ENCODE measurements around the gene ADAD2.

The ADAD2 gene

DNA sequence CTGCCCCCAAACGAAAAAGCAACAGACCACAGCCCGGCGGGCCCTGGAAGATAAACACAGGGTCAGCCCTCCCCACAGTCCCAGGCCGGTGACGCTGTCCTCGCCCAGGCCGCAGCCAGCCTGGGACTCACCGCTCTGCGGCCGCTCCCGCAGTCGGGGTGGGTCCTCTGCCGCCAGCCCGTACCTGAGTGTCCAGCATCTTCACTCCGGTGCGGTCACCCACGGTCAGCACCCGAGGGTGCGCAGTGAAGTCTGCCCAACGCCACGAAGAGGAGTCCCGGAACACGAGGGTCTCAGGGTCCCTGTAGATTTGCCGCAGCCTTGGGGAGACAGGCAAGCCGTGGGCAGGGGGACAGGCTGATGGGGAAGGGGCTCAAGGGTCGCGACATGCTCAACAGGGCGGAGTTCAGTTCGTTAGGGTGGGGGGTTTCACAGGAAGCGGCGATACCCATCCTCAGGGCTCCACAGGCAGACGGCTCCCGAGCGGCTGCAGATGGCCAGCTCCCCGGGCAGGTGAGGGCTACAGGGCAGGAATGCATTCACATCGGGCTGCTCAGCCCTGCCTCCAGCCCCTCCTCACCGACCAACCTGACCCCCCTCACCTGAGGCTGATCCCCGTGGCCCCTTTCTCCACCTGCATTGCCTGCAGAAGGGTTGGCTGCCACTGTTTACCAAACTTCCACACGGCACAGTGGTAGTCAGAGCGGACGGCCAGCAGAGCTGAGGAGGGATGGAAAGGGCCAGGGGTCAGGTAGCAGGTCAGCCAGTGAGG lies 9.6 kb upstream of the ADAD2 start:
- TF ChIP-seq, protein P1, sequence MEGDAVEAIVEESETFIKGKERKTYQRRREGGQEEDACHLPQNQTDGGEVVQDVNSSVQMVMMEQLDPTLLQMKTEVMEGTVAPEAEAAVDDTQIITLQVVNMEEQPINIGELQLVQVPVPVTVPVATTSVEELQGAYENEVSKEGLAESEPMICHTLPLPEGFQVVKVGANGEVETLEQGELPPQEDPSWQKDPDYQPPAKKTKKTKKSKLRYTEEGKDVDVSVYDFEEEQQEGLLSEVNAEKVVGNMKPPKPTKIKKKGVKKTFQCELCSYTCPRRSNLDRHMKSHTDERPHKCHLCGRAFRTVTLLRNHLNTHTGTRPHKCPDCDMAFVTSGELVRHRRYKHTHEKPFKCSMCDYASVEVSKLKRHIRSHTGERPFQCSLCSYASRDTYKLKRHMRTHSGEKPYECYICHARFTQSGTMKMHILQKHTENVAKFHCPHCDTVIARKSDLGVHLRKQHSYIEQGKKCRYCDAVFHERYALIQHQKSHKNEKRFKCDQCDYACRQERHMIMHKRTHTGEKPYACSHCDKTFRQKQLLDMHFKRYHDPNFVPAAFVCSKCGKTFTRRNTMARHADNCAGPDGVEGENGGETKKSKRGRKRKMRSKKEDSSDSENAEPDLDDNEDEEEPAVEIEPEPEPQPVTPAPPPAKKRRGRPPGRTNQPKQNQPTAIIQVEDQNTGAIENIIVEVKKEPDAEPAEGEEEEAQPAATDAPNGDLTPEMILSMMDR (IDR thresholded peaks at IDR 0.05; ENCODE audit: insufficient read depth, missing control alignments), result no peak
- FAIRE-seq (no peak), DNase-seq (ENCODE audit: insufficient read length, low spot score) (no peak)

DNA sequence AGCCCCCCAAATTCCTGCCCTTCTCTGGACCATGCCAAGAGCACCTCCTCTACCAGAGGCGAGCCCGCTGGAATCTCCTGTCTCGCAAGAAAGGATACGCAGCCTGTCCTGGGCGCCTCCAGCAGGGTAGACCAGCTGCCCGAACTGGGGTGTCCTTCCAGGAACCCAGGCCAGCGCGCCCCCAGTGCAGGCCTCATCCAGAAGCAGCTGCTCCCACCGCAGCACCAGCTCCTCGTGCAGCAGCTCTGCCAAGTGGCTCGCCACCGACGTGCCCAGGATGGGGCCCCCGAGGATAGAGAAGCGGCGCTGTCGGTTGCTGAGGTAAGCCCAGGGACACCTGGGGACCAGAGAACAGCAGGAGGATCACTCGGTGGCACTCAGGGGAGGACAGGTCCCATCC lies 8.9 kb upstream of the ADAD2 start:
- TF ChIP-seq, protein P1 (IDR thresholded peaks at IDR 0.05; ENCODE audit: insufficient read depth, missing control alignments), result no peak
- DNase-seq (ENCODE audit: insufficient read length, low spot score) (no peak), FAIRE-seq (no peak)

DNA sequence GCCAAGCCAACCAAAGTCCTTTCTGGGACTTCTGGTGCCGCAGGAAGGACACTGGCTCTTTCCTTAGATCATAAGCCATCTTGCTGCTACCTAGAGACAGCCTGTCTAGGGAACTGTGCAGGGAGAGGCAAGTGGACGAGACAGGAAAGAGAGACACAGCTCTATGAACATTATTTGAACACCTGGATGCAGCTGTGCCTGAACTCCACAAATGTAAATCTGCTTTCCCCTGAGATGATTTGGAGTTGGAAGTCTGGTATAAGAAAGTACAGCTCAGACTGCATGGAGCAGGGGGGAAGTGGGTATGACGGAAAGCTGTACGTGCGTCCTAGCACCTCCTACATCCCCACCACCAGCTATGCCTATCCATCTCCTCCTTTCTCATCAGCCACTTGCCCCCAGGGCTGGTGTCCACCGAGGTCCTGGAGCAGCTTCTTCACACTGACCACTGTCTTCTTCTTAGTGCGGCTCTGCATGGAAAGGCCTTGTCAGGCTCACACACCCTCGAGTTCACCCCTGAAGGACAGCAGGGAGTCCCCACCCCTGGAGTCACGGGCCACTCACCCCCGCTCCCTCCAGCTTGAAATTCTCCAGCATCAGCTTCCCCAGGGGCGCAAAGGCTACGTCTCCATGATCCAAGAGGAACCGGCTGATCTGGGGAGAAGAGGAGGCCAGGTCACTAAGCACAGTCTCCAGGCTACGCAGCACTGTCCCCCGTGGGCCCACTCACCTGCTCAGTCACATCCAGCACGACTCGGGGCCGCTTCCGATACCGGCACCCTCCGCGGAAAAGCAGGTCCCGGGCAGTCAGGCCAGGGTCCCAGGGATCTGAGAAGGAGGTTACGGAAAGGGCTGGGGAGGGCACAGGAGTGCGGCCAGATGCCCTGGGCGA lies 8.0 kb upstream of the ADAD2 start:
- TF ChIP-seq, protein P1 (IDR thresholded peaks at IDR 0.05; ENCODE audit: insufficient read depth, missing control alignments), result no peak
- FAIRE-seq, result no peak
- no peak for DNase-seq (ENCODE audit: insufficient read length, low spot score)

DNA sequence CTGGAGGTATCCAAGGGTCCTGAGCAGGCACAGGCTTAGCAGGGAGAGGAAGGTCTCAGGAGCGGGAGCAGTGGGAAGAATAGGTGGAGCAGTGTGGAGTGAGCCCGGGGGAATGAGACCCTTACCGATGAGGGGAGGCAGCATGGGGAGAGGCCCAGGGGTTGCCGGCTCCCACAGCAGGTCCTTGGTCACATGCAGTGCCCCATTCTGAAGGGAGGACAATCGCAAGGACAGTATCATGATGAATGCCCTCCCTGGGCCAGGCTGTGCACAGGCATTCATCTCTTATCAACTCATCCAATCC lies 7.4 kb upstream of the ADAD2 start:
- TF ChIP-seq, protein P1 (IDR thresholded peaks at IDR 0.05; ENCODE audit: insufficient read depth, missing control alignments), result no peak
- no peak for DNase-seq (ENCODE audit: insufficient read length, low spot score)
- FAIRE-seq, result no peak

DNA sequence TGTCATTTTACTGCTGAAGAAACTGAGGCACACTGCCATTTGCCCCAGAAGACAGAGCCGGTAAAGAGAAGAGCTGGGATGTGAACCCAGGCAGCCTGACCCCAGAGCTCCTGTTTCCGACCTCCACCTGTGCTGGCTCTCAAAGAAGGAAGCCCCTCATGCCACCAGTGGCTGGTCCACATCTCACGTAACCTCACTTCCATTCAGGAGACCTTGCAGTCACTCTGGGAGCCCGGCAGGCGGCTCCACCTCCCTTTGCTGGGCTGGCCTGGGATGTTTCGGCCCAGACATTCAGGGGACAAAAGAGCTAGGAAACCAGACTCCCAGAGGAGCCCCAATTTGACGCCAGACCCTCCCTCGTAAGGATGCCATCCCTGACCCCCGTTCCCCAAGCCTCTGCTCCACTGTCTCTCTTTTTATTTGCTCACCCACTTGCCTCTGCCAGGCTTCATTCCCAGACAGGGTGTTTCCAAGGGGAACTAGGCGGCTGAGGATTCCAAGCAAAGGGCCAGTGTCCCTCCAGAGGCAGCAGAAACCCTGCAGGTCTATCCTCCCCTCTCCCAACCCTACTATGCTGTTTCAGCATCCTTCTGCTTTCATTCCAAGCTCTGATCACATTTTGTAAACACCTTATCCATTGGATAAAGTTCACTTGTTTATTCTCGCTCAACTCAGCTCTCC lies 6.9 kb upstream of the ADAD2 start:
- DNase-seq (ENCODE audit: insufficient read length, low spot score) (no peak), FAIRE-seq (no peak)
- TF ChIP-seq, protein P1 (IDR thresholded peaks at IDR 0.05; ENCODE audit: insufficient read depth, missing control alignments), result no peak

DNA sequence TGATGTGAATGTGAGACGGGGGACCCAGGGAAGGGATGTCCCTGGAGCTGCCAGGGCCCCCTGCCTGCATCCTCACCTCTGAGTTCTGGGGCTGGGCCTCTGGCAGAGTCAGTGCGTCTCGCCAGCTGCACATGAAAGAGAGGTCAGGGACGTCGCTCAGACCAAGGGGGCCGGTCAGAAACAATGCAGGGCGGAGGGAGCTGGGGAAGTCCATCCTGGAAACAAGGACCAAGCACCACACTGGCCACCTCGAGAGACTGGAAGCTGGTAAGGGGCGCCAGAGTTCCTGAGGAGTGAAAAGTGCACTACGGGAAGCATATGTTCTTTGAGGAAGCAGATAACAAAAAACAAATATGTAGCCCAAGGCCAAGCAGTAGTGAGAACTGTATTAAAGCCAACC lies 6.2 kb upstream of the ADAD2 start:
- DNase-seq (ENCODE audit: insufficient read length, low spot score) (no peak), FAIRE-seq (no peak)
- TF ChIP-seq, protein P1 (IDR thresholded peaks at IDR 0.05; ENCODE audit: insufficient read depth, missing control alignments), result no peak
